ENCODE measurements around the gene TPRA1. TPM values are rescaled to one million over a fixed set of nuclear protein-coding genes. Genes with fewer than 3 reads are reported as not detected.
A peak's percentile ranks its signal among the peaks of the same experiment; 100 is the strongest.

Gene TPRA1
- total and polyA plus RNA-seq, 3 donors from 2014 or later, result 32.6 to 59.3 (median 55.7) TPM

- Histone ChIP-seq H3K9me3 (no peaks in the 10 kb centered on the region), H3K27me3 (no peaks in the 10 kb centered on the region), H3K36me3 (ENCODE audit: low read depth, missing control alignments) (no peaks in the 10 kb centered on the region), H3K4me3 (peak overlapping the region; percentile 54 to 58), H3K27ac (peak overlapping the region in 1 of 2 donors; percentile 34), H3K4me1 (peaks cover 14% of the 10 kb centered on the region)
- WGBS, 2 donors, result 28 to 31% methylated on average over 21 to 23 of the region's 24 CpGs
- no peak for DNase-seq
- intact Hi-C loops (cut with DNase I; ENCODE audit: low total_unique reads), result loop anchor here (10.0 kb wide), 2 partner anchors 552 to 872 kb away; no protein-coding TSS in a partner anchor
- TF ChIP-seq CTCF (IDR thresholded peaks at IDR 0.05), result no peak
- TF ChIP-seq POLR2A (IDR thresholded peaks at IDR 0.05), result no peak
Observed at GRCh38 chr3:127546970-127547733, 43.4 kb downstream of the TPRA1 start.

GRCh38 chr3:127546554-127546953 is 44.0 kb downstream of the TPRA1 start:
- no peak overlapping the region for H3K27ac ChIP-seq
- no peak for DNase-seq
- peaks cover 14% of the 10 kb centered on the region for H3K4me1 ChIP-seq
- intact Hi-C loops (cut with DNase I; ENCODE audit: low total_unique reads), result loop anchor here (10.0 kb wide), 2 partner anchors 552 to 872 kb away; no protein-coding TSS in a partner anchor
- TF ChIP-seq CTCF (IDR thresholded peaks at IDR 0.05) (no peak), POLR2A (IDR thresholded peaks at IDR 0.05) (no peak)
- WGBS, 2 donors, result 49 to 57% methylated on average over 6 of the region's 6 CpGs
- H3K4me3 ChIP-seq, result no peak overlapping the region
- H3K27me3 ChIP-seq, result no peaks in the 10 kb centered on the region
- H3K36me3 ChIP-seq (ENCODE audit: low read depth, missing control alignments), result no peaks in the 10 kb centered on the region
- H3K9me3 ChIP-seq, result no peaks in the 10 kb centered on the region

- Histone ChIP-seq H3K27ac (no peak overlapping the region), H3K36me3 (ENCODE audit: low read depth, missing control alignments) (no peaks in the 10 kb centered on the region), H3K9me3 (no peaks in the 10 kb centered on the region), H3K27me3 (no peaks in the 10 kb centered on the region), H3K4me1 (peaks cover 14% of the 10 kb centered on the region), H3K4me3 (no peak overlapping the region)
- intact Hi-C loops (cut with DNase I; ENCODE audit: low total_unique reads), result loop anchor here (10.0 kb wide), 2 partner anchors 551 to 871 kb away; no protein-coding TSS in a partner anchor
- no peak for DNase-seq
- TF ChIP-seq CTCF (IDR thresholded peaks at IDR 0.05), result no peak
- no peak for TF ChIP-seq POLR2A (IDR thresholded peaks at IDR 0.05)
- 91 to 98% methylated on average over 8 to 14 of the region's 14 CpGs for WGBS, 2 donors
Observed at GRCh38 chr3:127545711-127546457, 44.6 kb downstream of the TPRA1 start.

GRCh38 chr3:127545216-127545615 is 45.3 kb downstream of the TPRA1 start:
- WGBS, 2 donors, result 86 to 91% methylated on average over 8 of the region's 8 CpGs
- no peaks in the 10 kb centered on the region for H3K9me3 ChIP-seq
- H3K4me3 ChIP-seq, result no peak overlapping the region
- no peak for DNase-seq
- TF ChIP-seq POLR2A (IDR thresholded peaks at IDR 0.05) (no peak), CTCF (IDR thresholded peaks at IDR 0.05) (no peak)
- no peaks in the 10 kb centered on the region for H3K27me3 ChIP-seq
- peaks cover 14% of the 10 kb centered on the region for H3K4me1 ChIP-seq
- intact Hi-C loops (cut with DNase I; ENCODE audit: low total_unique reads), result loop anchor here (10.0 kb wide), 2 partner anchors 550 to 870 kb away; no protein-coding TSS in a partner anchor
- no peak overlapping the region for H3K27ac ChIP-seq
- no peaks in the 10 kb centered on the region for H3K36me3 ChIP-seq (ENCODE audit: low read depth, missing control alignments)

All from testis (tissue), 3 donors.